GM10248 (cell line): ENCODE measurements around the gene PIP5K1C.

ENCODE experiments used
- CTCF ChIA-PET: fragments of 300-600 bp; sonication (Branson Sonifier 250); formaldehyde crosslinking; extraction: SDS; loops from one replicate; lab custom pipeline; 2021; ENCODE audit warnings: antibody characterized with exemption; lab: Yijun Ruan, JAX
- POLR2A ChIA-PET: fragments of 350-650 bp; sonication (Branson Sonifier 250); formaldehyde crosslinking; extraction: SDS; loops from one replicate; lab custom pipeline; 2020; ENCODE audit warnings: antibody characterized with exemption; lab: Yijun Ruan, JAX
- DNase-seq: peaks from one replicate; pipeline ENCODE4 v3.0.0; 2012; ENCODE audit errors: extremely low spot score
- TF ChIP-seq, protein P1 (sequence below): IDR thresholded peaks from 2 replicates; pipeline ENCODE4 v1.5.1; 2012; ENCODE audit warnings: mild to moderate bottlenecking, low read depth; ENCODE audit errors: extremely low read depth, missing control alignments, control extremely low read depth

PIP5K1C gene

DNA sequence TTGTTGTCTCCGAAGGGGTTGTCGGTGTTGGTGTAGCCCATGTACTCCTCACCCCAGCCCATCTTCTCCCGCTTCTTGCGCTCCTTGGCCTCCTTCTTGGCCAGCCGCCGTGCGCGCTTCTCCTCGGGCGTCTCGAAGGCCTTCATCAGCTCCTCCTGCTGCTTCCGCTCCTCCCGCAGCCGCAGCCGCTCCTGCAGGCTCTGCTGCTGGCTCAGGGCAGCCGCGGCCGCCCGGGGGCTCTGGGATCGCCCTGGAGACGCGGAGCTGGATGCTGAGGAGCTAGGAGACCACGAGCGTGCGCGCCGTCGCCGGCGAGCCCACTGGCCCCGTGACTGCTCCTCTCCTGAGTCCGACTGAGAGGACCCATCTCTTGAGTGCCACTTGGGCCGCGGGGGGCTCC lies 76.6 kb downstream of the PIP5K1C start:
- POLR2A ChIA-PET = no interaction called here
- CTCF ChIA-PET = interaction anchor here (0.9 to 2.6 kb wide), 2 partner anchors 15 to 32 kb away, joined by 3 to 8 read pairs; no protein-coding TSS in a partner anchor
- TF ChIP-seq, protein P1, sequence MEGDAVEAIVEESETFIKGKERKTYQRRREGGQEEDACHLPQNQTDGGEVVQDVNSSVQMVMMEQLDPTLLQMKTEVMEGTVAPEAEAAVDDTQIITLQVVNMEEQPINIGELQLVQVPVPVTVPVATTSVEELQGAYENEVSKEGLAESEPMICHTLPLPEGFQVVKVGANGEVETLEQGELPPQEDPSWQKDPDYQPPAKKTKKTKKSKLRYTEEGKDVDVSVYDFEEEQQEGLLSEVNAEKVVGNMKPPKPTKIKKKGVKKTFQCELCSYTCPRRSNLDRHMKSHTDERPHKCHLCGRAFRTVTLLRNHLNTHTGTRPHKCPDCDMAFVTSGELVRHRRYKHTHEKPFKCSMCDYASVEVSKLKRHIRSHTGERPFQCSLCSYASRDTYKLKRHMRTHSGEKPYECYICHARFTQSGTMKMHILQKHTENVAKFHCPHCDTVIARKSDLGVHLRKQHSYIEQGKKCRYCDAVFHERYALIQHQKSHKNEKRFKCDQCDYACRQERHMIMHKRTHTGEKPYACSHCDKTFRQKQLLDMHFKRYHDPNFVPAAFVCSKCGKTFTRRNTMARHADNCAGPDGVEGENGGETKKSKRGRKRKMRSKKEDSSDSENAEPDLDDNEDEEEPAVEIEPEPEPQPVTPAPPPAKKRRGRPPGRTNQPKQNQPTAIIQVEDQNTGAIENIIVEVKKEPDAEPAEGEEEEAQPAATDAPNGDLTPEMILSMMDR = no peak
- no peak for DNase-seq

DNA sequence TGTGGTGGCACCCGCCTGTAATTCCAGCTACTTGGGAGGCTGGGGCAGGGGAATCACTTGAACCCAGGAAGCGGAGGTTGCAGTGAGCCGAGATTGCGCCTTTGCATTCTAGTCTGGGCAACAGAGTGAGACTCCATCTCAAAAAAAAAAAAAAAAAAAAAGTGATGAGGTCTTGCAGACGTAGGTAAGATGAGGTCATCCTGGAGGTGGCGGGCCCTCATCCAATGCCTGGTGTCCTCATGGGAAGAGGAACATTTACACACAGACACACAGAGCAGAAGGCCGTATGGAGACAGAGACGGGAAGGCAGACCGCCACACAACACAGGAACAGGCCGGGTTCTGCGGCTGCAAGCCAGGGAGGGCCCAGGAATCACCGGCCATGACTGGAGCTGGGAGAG lies 78.0 kb downstream of the PIP5K1C start:
- TF ChIP-seq, protein P1 = no peak
- ChIA-PET CTCF (interaction anchor here (1.0 to 1.2 kb wide), 2 partner anchors 19 to 78 kb away, joined by 3 to 6 read pairs; no protein-coding TSS in a partner anchor), POLR2A (interaction anchor here (0.5 kb wide), 1 partner anchor 68 kb away, joined by 5 read pairs; no protein-coding TSS in a partner anchor)
- no peak for DNase-seq

DNA sequence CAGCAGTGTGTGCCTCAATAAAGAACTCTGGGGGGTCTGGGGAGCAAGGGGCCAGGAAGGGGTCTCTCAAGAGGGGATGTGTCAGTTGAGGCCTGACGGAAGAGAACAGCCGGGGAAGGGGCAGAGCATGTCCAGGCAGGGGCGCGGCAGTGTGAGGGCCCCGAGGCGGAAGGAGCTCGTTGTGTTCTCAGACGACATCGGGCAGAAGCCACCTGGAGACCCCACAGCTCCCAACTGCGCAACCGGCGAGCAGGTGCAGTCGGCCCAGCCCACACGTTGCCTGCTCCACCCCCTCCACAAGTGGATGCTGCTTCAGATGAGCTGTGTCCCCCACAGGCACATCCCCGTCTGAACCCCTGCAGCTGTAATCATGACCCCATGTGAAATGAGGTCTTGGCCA lies 78.6 kb downstream of the PIP5K1C start:
- CTCF ChIA-PET = no interaction called here
- POLR2A ChIA-PET = no interaction called here
- no peak for DNase-seq
- TF ChIP-seq, protein P1 = no peak

DNA sequence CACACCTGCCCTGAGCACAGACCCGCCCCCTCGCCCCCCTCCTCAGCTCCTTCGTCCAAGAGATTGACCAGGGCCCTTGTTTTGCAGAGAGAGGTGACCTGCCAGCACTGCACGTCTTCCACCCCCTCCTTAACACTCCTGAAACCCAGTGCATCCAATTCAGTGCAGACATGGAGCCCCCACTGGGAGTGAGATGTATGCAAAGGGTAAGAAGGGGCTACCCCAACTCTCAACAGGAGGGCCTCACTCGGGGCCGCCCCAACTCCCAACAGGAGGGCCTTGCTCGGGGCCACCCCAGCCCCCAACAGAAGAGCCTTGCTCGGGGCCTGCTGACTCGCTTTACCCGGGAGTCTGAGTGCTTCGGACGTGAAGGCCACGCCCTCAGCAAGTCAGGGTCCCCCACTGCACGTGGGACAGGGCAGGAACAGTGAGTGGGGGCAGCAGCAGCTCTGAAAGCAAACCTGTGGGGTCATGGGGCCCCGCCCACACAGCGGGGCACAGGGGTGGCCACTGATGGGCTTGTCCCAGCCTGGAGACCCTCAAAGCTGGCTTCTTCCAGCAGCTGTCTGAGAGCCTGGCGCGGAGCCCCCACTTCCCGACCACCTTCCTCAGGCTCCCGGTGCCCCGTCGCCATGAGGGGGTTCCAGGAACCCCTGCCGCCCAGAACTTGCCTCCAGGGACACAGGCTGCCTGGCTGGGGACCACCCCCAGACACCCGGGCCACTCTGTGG lies 79.3 kb downstream of the PIP5K1C start:
- DNase-seq = no peak
- POLR2A ChIA-PET = no interaction called here
- TF ChIP-seq, protein P1 = no peak
- CTCF ChIA-PET = interaction anchor here (1.2 to 2.9 kb wide), 3 partner anchors 13 to 76 kb away, joined by 6 to 24 read pairs (median 13); partner anchors contain the start of gene GIPC3

DNA sequence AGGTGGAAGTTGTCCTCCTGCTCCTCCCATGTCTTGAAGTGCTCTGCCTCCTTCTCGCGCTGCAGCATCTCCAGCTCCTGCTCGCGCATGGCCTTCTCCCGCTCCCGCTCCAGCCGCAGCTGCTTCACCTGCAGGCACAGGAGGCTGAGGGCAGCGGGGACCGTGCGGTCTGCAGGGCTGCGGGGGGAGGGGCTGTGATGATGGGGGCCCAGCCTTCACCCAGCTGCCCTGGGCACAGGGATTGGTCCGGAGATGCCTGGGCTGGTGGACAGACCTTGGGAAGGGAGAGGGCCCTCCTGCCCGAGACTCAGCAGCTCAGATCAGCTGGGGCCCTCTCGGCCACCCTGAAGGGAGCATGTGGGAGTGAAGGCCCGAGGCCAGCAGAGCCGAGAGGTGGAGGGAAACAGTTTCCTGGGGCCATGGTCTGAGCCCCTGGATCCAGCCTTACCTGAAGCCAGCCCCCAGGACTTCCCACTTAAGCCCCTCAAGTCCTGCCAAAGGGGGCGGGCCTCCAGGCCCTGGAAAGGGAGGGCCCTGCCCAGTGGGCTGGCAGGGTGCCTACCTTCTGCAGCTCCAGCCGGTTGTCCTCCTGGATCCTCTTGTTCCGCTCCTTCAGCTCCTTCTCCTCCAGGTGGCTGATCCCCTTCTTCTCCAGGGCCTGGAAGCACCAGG lies 80.0 kb downstream of the PIP5K1C start:
- DNase-seq = no peak
- ChIA-PET CTCF (interaction anchor here (1.2 to 2.9 kb wide), 4 partner anchors 12 to 75 kb away, joined by 4 to 24 read pairs (median 10); partner anchors contain the start of gene GIPC3), POLR2A (interaction anchor here (0.5 kb wide), 1 partner anchor 14 kb away, joined by 3 read pairs; no protein-coding TSS in a partner anchor)
- TF ChIP-seq, protein P1 = no peak

DNA sequence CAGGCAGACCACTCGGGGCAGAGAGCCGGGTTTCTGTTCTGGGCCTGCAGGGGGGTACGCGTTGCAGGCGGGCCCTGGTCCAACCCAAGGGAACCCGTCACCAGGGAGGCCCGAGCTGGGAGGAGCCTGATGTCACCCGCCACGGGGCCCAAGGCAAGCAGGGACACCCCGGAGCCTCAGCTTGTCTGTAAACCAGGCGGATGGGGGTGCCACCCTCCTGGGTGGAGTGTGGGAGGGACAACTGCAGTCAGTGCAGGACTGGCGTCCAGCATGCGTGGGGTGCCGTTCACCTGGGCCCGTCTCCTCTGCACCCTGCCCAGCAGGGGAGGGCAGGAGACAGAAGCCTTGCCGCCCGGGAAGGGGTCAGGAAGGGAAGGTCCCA lies 80.6 kb downstream of the PIP5K1C start:
- TF ChIP-seq, protein P1 = no peak
- DNase-seq = no peak
- ChIA-PET POLR2A (no interaction called here), CTCF (interaction anchor here (1.2 to 2.9 kb wide), 4 partner anchors 11 to 75 kb away, joined by 4 to 24 read pairs (median 10); partner anchors contain the start of gene GIPC3)
